ENCODE measurements around the gene CCNE1.

Gene CCNE1

DNA sequence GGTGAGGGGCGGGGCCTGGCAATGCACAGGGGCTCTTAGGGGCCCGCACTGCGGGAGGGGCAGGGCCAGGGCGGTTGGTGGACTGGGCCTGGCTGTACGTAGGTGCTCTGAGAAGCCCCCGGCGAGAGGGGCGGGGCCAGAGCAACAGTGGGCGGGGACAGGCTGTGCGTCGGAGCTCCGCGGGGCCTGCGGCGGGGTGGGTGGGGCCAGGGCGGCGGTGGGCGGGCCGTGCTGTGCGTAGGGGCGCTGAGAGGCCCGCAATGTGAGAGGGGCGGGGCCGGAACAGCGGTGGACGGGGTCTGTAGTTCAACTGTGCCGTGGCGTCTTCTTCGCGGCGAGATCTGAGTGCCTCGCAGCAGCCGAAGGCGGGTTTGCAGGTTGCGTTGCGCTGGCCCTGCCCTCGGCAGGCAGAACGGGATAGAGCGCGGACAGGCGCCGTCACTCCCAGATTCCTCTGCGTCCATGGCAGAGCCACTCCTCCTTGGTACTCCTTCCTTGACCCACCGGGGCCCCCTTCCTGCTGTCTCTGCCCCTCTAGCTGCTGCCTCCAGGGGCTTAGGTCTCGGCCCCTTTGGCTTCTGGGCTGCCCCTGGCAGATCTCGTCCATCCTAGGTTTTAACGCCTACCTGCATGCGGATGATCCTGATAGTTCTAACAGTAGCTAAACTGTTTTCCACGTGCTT, 33.2 kb downstream of the CCNE1 start:
- CTCF ChIA-PET: interaction anchor here (1.0 to 2.7 kb wide), 7 partner anchors 8 to 129 kb away, joined by 3 to 10 read pairs (median 4); no protein-coding TSS in a partner anchor
- POLR2A ChIA-PET: interaction anchor here (0.5 to 1.2 kb wide), 7 partner anchors 9 to 1772 kb away, joined by 3 to 7 read pairs (median 3); no protein-coding TSS in a partner anchor
- TF ChIP-seq, protein P1, sequence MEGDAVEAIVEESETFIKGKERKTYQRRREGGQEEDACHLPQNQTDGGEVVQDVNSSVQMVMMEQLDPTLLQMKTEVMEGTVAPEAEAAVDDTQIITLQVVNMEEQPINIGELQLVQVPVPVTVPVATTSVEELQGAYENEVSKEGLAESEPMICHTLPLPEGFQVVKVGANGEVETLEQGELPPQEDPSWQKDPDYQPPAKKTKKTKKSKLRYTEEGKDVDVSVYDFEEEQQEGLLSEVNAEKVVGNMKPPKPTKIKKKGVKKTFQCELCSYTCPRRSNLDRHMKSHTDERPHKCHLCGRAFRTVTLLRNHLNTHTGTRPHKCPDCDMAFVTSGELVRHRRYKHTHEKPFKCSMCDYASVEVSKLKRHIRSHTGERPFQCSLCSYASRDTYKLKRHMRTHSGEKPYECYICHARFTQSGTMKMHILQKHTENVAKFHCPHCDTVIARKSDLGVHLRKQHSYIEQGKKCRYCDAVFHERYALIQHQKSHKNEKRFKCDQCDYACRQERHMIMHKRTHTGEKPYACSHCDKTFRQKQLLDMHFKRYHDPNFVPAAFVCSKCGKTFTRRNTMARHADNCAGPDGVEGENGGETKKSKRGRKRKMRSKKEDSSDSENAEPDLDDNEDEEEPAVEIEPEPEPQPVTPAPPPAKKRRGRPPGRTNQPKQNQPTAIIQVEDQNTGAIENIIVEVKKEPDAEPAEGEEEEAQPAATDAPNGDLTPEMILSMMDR (IDR thresholded peaks at IDR 0.05; ENCODE audit: control extremely low read depth, extremely low read depth, low read depth, missing control alignments): peak; percentile 1
- DNase-seq (ENCODE audit: extremely low spot score): peak; percentile 95

DNA sequence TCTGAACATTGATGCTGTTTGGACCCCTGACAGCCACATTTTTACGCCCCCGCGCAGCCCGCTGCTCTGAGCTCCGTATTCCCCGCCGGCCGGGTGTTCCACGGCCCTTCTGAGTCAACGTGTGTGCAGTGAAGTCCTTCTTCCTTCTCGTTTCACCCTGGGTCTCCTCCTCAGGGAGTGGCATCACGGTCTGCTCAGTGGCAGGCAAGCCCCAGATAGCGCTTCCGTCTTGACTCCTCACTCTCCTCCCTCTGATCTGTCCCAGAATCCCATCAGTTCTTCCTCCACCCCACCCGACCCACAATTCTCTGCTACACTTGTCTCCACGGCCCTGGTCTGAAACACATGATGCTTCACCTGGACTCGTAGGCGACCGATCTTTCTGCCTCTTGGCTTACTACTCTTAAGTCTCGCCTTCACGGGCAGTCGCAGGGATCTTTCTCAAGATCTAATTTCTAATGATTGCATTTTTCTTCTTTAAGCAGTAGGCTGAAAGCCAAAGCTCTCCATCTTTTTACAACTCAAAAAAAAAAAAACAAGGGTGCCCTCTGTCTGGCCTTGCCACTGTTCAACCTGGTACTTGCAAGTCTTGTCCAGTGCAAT, 33.9 kb downstream of the CCNE1 start:
- CTCF ChIA-PET: interaction anchor here (1.1 to 2.7 kb wide), 5 partner anchors 8 to 86 kb away, joined by 3 to 10 read pairs (median 4); no protein-coding TSS in a partner anchor
- TF ChIP-seq, protein P1 (IDR thresholded peaks at IDR 0.05; ENCODE audit: control extremely low read depth, extremely low read depth, low read depth, missing control alignments): no peak
- DNase-seq (ENCODE audit: extremely low spot score): no peak
- POLR2A ChIA-PET: interaction anchor here (1.0 to 1.2 kb wide), 2 partner anchors 12 to 27 kb away, joined by 3 read pairs; no protein-coding TSS in a partner anchor

DNA sequence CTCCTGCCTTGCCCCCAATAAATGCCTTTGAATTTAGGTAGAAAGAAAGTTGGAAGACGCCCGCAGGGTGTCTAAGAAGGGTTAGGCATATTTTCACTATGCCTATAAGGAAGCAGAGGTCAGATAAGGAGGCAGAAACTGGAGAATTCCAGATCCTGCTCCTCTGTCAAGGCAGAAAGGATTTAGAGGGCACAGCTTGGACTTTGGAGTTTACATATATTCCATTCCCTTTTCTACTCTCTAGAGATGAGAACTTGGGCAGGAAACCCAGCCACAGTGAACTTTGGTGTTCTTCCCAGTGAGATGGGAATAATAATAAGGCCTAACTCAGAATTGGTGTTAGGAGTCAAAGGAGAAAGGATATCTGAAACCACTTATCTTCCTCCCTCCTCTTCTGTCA, 37.4 kb downstream of the CCNE1 start:
- POLR2A ChIA-PET: no interaction called here
- no peak for DNase-seq (ENCODE audit: extremely low spot score)
- CTCF ChIA-PET: interaction anchor here (1.1 to 3.1 kb wide), 2 partner anchors 9 to 20 kb away, joined by 3 to 18 read pairs; no protein-coding TSS in a partner anchor
- TF ChIP-seq, protein P1 (IDR thresholded peaks at IDR 0.05; ENCODE audit: control extremely low read depth, extremely low read depth, low read depth, missing control alignments): no peak

DNA sequence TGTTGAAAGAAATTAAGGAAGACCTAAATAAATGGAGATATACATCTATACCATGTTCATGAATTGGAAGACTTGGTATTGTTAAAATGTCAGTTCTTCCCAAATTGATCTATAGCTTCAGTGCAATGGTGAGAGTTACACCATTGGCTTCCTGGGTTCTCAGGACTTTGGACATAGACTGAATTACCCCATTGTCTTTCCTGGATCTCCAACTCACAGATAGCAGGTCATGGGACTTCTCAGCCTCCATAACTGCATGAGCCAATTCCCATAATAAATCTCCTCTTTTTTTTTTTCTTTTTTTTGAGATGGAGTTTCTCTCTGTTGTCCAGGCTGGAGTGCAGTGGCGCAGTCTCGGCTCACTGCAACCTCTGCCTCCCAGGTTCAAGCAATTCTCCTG, 38.7 kb downstream of the CCNE1 start:
- no peak for DNase-seq (ENCODE audit: extremely low spot score)
- CTCF ChIA-PET: interaction anchor here (1.0 to 2.6 kb wide), 2 partner anchors 64 to 90 kb away, joined by 3 to 11 read pairs; no protein-coding TSS in a partner anchor
- TF ChIP-seq, protein P1 (IDR thresholded peaks at IDR 0.05; ENCODE audit: control extremely low read depth, extremely low read depth, low read depth, missing control alignments): no peak
- POLR2A ChIA-PET: interaction anchor here (0.7 kb wide), 1 partner anchor 568 kb away, joined by 6 read pairs; no protein-coding TSS in a partner anchor

DNA sequence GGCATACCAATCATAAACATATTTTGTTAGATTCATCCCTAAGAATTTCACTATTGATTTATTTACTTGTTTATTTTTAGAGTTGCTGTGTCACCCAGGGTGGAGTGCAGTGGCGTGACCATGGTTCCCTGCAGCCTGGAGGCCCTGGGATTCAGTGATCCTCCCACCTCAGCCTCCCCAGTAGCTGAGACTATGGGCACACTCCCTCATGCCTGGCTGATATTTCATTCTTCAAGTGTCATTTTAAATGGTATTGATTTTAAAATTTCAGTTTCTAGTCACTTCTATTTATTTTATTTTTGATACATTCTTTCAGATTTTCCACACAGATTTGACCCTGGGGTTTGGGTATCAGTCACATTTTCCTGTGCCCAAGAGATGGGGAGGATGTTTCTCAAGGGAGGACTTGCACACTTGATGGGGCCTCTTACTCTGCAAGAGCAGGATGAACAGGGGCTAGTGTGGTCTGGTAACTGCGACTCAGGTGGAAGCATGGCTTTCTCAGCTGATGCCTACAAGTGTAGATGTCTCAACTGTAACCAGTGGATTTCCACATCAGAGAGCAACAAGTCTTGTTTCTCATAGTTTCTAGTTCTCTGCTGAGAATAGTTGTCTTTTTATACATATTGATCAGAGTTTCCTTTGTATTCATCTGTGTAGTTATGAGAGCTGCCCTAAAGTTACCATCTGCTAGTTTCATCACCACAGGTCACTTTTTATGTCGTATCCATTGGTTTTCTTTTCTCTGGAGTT, 40.2 kb downstream of the CCNE1 start:
- no peak for DNase-seq (ENCODE audit: extremely low spot score)
- POLR2A ChIA-PET: no interaction called here
- TF ChIP-seq, protein P1 (IDR thresholded peaks at IDR 0.05; ENCODE audit: control extremely low read depth, extremely low read depth, low read depth, missing control alignments): no peak
- CTCF ChIA-PET: interaction anchor here (1.6 to 2.6 kb wide), 2 partner anchors 22 to 92 kb away, joined by 5 to 11 read pairs; no protein-coding TSS in a partner anchor

DNA sequence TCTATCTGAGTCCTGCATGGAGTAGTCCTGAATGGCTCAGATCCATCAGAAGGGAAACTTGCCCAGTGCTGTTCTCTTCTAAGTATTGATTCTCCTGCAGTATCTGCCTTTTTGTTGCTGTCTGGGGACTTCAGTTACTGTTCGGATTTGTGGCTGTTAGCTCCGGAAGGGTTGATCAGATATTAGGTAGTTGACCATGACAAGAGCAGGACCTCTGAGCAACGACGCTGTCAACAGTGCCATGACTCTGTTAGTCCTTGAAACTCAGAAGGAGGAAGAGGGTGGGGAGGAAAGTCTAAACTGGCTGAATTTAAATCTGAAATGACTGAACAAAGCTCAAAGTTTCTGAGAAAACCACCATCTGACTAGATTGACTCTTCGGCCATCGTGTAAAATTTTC, 42.2 kb downstream of the CCNE1 start:
- DNase-seq (ENCODE audit: extremely low spot score): no peak
- CTCF ChIA-PET: interaction anchor here (0.8 to 6.7 kb wide), 3 partner anchors 9 to 138 kb away, joined by 3 to 40 read pairs (median 3); no protein-coding TSS in a partner anchor
- TF ChIP-seq, protein P1 (IDR thresholded peaks at IDR 0.05; ENCODE audit: control extremely low read depth, extremely low read depth, low read depth, missing control alignments): no peak
- POLR2A ChIA-PET: no interaction called here

Measured in GM10248 (cell line).